ENCODE measurements around the gene NAV1. TPM values are rescaled to one million over a fixed set of nuclear protein-coding genes. Genes with fewer than 3 reads are reported as not detected.

The NAV1 gene
- total RNA-seq, 4 donors from 2014 or later, result 11.4 to 35.8 (median 18.0) TPM

GRCh38 chr1:201527879-201528278 is 11.0 kb upstream of the NAV1 start:
- peaks cover 0 to 24% (median 8%) of the 10 kb centered on the region in 3 donors for H3K4me1 ChIP-seq
- no peaks in the 10 kb centered on the region for H3K27me3 ChIP-seq
- H3K9me3 ChIP-seq, result no peaks in the 10 kb centered on the region
- no peak for TF ChIP-seq CTCF (IDR thresholded peaks at IDR 0.05)
- TF ChIP-seq EP300 (IDR thresholded peaks at IDR 0.05), result no peak
- TF ChIP-seq POLR2AphosphoS5 (IDR thresholded peaks at IDR 0.05), result no peak
- no peak for TF ChIP-seq POLR2A (IDR thresholded peaks at IDR 0.05)
- H3K4me3 ChIP-seq, result no peak overlapping the region
- no peaks in the 10 kb centered on the region for H3K36me3 ChIP-seq
- H3K27ac ChIP-seq, result no peak overlapping the region
- no peak for ATAC-seq
- 66 to 91% methylated on average over 2 to 5 of the region's 5 CpGs for WGBS, 2 donors (ENCODE audit: low coverage in 1 of 2)

GRCh38 chr1:201528631-201529252 is 10.2 kb upstream of the NAV1 start:
- Histone ChIP-seq H3K27ac (no peak overlapping the region), H3K4me3 (no peak overlapping the region), H3K27me3 (no peaks in the 10 kb centered on the region), H3K4me1 (peaks cover 0 to 24% (median 8%) of the 10 kb centered on the region in 3 donors), H3K9me3 (no peaks in the 10 kb centered on the region), H3K36me3 (no peaks in the 10 kb centered on the region)
- TF ChIP-seq EP300 (IDR thresholded peaks at IDR 0.05), result no peak
- TF ChIP-seq POLR2A (IDR thresholded peaks at IDR 0.05), result no peak
- ATAC-seq, result no peak
- 86 to 90% methylated on average over 2 to 3 of the region's 3 CpGs for WGBS, 2 donors (ENCODE audit: low coverage in 1 of 2)

DNA sequence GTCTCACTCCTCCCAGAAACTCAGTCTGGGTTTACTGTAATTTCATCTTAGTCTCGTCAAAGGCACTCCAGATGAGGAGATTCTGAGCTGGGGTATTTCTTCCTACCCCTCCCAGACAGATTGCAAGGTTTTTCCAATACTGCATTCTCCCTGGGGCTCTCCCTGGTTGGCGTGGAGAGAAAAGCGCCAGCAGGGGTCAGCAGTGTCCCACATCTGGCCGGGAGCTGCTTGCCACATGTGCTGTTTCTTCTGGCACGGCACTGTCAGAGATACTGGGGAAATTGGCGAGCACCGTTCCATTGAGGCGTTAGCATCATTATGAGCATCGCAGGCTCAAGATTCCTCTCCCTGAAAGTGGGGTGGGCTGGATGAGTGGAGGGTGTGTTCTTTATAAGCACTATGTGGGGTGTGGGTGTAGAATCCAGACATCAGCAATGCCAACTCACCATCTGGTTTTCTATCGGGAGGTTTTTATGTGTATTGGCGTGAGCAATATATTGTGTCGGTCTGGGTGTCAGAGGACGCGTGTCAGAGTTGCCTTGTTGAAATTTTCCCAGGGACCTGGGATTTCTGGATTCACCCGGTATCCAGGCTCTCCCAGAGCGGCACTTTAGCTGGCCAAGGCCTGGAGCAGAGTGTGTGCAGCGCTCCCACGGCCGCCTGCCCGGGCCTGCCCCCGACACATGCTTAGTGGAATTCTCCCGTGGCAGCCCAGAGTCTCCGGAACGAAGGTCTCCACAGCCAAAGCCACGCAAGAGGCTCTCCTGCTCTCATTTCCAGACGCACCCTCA is 8.0 kb upstream of the NAV1 start:
- 0 to 28% methylated on average over 1 to 7 of the region's 26 CpGs for WGBS, 2 donors (ENCODE audit: low coverage in 1 of 2)
- no peaks in the 10 kb centered on the region for H3K27me3 ChIP-seq
- peaks cover 0 to 40% (median 20%) of the 10 kb centered on the region in 3 donors for H3K4me1 ChIP-seq
- no peaks in the 10 kb centered on the region for H3K36me3 ChIP-seq
- TF ChIP-seq POLR2A (IDR thresholded peaks at IDR 0.05) (no peak), CTCF (IDR thresholded peaks at IDR 0.05) (peak; percentile 61 to 92 (median 80)), EP300 (IDR thresholded peaks at IDR 0.05) (no peak), POLR2AphosphoS5 (IDR thresholded peaks at IDR 0.05) (peak; percentile 66)
- no peak overlapping the region for H3K4me3 ChIP-seq
- H3K9me3 ChIP-seq, result no peaks in the 10 kb centered on the region
- peak; percentile 88 for ATAC-seq
- H3K27ac ChIP-seq, result peak overlapping the region in 3 of 4 donors; percentile 49 to 66 (median 62)

- Histone ChIP-seq H3K9me3 (no peaks in the 10 kb centered on the region), H3K4me3 (no peak overlapping the region), H3K27ac (peak overlapping the region in 3 of 4 donors; percentile 49 to 66 (median 62)), H3K27me3 (no peaks in the 10 kb centered on the region), H3K4me1 (peaks cover 0 to 49% (median 26%) of the 10 kb centered on the region in 3 donors), H3K36me3 (no peaks in the 10 kb centered on the region)
- no peak for TF ChIP-seq POLR2A (IDR thresholded peaks at IDR 0.05)
- TF ChIP-seq EP300 (IDR thresholded peaks at IDR 0.05), result no peak
- no peak for TF ChIP-seq CTCF (IDR thresholded peaks at IDR 0.05)
- no peak for TF ChIP-seq POLR2AphosphoS5 (IDR thresholded peaks at IDR 0.05)
- no peak for ATAC-seq
- 63% methylated on average over 3 of the region's 9 CpGs; no CpG with 5 or more reads in 1 of the 2 donors for WGBS, 2 donors (ENCODE audit: low coverage in 1 of 2)
These were observed 7.1 kb upstream of the NAV1 start for GRCh38 chr1:201531551-201532425.

DNA sequence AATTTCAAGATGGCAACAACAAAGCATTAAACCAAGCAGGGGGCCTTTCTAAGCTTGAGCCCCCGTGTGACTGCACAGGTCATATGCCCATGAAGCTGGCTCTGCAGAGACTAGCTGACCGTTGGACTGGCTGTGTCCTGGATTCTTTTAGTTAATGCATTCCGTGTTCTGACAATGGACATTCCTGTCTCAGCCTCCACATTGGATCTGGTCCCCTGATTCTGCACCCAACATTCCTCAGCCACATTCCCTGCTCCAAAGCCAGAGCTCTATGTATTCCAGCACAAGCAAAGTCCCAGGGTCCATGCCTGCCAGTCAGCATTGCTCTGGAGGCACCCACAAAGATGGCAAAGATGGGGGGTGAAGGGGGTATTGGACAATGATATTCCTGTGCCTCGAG is 5.1 kb upstream of the NAV1 start:
- H3K4me1 ChIP-seq, result peaks cover 0 to 69% (median 35%) of the 10 kb centered on the region in 3 donors
- TF ChIP-seq POLR2AphosphoS5 (IDR thresholded peaks at IDR 0.05) (no peak), EP300 (IDR thresholded peaks at IDR 0.05) (no peak), CTCF (IDR thresholded peaks at IDR 0.05) (no peak), POLR2A (IDR thresholded peaks at IDR 0.05) (no peak)
- ATAC-seq, result no peak

More for the DNA sequence above, 5.1 kb upstream of the NAV1 start:
- Histone ChIP-seq H3K36me3 (no peaks in the 10 kb centered on the region), H3K27me3 (peaks cover 3% of the 10 kb centered on the region), H3K27ac (peak overlapping the region in 1 of 4 donors; percentile 87), H3K4me3 (no peak overlapping the region), H3K9me3 (no peaks in the 10 kb centered on the region)
- WGBS, 2 donors (ENCODE audit: low coverage in 1 of 2), result 53 to 77% methylated on average over 3 to 4 of the region's 4 CpGs
